Type B pancreatic cell (in vitro differentiated cells): ENCODE measurements around the gene MYLK3. TPM values are rescaled to one million over a fixed set of nuclear protein-coding genes. Genes with fewer than 3 reads are reported as not detected.

ENCODE experiments used
- DNase-seq: peaks from one replicate; pipeline ENCODE4 v3.0.0; 2021; ENCODE audit warnings: mixed read lengths; ENCODE audit not compliant: unreplicated experiment; ENCODE audit errors: extremely low spot score
- H3K27ac Mint-ChIP-seq: 2 replicates; pipeline ENCODE4 v1.8.0; 2021; ENCODE audit warnings: mild to moderate bottlenecking, mixed read lengths
- H3K27me3 Mint-ChIP-seq: 2 replicates; pipeline ENCODE4 v1.8.0; 2021; ENCODE audit warnings: mixed read lengths
- H3K36me3 Mint-ChIP-seq: 2 replicates; pipeline ENCODE4 v1.8.0; 2021; ENCODE audit warnings: mixed read lengths
- H3K4me1 Mint-ChIP-seq: one replicate; pipeline ENCODE4 v1.8.0; 2021; ENCODE audit warnings: mixed read lengths; ENCODE audit not compliant: unreplicated experiment
- H3K4me3 Mint-ChIP-seq: 2 replicates; pipeline ENCODE4 v1.8.0; 2021; ENCODE audit warnings: mild to moderate bottlenecking, mixed read lengths
- H3K9me3 Mint-ChIP-seq: 2 replicates; pipeline ENCODE4 v1.8.0; 2021; ENCODE audit warnings: mixed read lengths
- total RNA-seq: library from RNA; stranded (reverse); gene quantifications from 2 replicates; pipeline ENCODE4 v1.2.1, GENCODE V29; 2021; ENCODE audit warnings: low replicate concordance
- TF ChIP-seq, protein P1 (sequence below): fragments of 200-600 bp; sonication (generic); conservative IDR thresholded peaks from 2 replicates; pipeline ENCODE4 v1.5.0; 2021; ENCODE audit warnings: antibody characterized with exemption, mild to moderate bottlenecking

MYLK3 gene
- total RNA-seq, 1 donor from 2014 or later, result 0.82 TPM

DNA sequence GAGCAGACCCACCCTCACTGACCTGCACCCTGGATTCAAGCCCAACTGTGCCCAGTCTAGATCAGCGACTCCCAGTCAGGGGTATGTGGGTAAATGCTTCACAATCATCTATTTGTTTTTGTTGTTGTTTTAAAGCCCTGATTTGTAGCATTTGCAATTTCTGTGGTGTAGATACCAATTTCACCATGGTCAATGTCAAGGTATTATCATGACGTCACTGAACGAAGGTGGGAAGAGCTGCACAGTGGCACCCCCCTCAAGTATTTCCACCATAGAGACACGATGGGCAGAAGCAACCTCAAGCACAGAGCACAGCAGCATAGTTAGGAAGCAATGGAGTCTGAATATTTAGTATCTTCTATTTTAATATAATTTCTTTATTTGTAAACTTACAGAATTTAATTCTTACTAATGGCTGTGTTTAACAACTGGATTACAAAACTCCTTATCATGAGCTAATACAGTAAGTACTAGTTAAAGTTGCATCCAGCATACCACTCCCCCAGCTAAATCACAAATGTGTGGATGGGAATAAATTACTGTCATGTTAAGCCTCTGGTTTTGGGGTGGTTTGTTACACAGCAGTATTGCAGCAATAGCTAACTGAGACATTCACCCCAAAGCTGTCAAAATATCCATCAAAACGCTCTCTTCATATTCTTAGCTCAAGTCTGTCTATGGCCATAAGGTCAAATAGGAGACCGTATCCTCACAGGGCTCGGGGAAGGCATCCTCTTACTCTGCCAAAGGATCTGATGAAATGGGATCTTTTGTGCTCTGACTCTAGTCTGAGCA lies 33.1 kb downstream of the MYLK3 start:
- TF ChIP-seq, protein P1, sequence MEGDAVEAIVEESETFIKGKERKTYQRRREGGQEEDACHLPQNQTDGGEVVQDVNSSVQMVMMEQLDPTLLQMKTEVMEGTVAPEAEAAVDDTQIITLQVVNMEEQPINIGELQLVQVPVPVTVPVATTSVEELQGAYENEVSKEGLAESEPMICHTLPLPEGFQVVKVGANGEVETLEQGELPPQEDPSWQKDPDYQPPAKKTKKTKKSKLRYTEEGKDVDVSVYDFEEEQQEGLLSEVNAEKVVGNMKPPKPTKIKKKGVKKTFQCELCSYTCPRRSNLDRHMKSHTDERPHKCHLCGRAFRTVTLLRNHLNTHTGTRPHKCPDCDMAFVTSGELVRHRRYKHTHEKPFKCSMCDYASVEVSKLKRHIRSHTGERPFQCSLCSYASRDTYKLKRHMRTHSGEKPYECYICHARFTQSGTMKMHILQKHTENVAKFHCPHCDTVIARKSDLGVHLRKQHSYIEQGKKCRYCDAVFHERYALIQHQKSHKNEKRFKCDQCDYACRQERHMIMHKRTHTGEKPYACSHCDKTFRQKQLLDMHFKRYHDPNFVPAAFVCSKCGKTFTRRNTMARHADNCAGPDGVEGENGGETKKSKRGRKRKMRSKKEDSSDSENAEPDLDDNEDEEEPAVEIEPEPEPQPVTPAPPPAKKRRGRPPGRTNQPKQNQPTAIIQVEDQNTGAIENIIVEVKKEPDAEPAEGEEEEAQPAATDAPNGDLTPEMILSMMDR, result no peak
- no peaks in the 10 kb centered on the region for H3K4me1 Mint-ChIP-seq
- H3K27me3 Mint-ChIP-seq, result no peaks in the 10 kb centered on the region
- H3K27ac Mint-ChIP-seq, result no peak overlapping the region
- H3K36me3 Mint-ChIP-seq, result no peaks in the 10 kb centered on the region
- H3K4me3 Mint-ChIP-seq, result no peak overlapping the region
- H3K9me3 Mint-ChIP-seq, result no peaks in the 10 kb centered on the region
- DNase-seq, result no peak

DNA sequence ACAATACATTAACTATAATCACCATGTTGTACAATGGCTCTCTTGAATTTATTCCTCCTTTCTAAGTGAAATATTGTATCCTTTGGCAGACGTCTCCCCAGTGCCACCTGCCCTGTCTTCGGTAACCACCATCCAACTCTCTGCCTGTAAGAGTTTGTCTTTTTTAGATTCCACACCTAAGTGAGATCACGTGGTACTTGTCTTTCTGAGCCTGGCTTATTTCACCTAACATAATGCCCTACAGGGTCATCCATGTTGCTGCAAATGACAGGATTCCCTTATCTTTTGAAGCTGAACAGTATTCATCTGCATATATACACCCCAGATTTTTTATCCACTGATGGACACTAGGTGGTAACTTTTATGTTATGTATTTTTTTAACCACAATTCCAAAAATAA lies 34.5 kb downstream of the MYLK3 start:
- no peaks in the 10 kb centered on the region for H3K27me3 Mint-ChIP-seq
- TF ChIP-seq, protein P1, result no peak
- H3K36me3 Mint-ChIP-seq, result no peaks in the 10 kb centered on the region
- no peak for DNase-seq
- no peaks in the 10 kb centered on the region for H3K9me3 Mint-ChIP-seq
- H3K4me3 Mint-ChIP-seq, result no peak overlapping the region
- no peaks in the 10 kb centered on the region for H3K4me1 Mint-ChIP-seq
- no peak overlapping the region for H3K27ac Mint-ChIP-seq

DNA sequence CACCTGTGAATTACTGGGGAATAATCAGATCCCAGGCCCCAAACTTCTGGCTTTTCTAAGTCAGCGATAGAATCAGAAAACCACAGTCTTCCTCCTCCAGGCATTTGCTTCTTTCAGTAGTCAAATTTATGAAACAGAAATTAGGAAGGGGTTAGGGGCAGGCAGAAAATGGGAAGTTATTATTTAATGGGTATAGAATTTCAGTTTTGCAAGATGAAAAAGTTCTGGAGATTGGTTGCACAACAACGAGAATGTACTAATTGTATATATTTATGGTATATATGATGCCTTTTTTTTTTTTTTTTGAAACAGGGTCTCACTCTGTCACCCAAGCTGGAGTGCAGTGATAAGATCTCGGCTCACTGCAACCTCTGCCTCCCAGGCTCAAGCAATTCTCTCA lies 35.2 kb downstream of the MYLK3 start:
- H3K4me1 Mint-ChIP-seq, result no peaks in the 10 kb centered on the region
- H3K36me3 Mint-ChIP-seq, result no peaks in the 10 kb centered on the region
- H3K27ac Mint-ChIP-seq, result no peak overlapping the region
- H3K27me3 Mint-ChIP-seq, result no peaks in the 10 kb centered on the region
- TF ChIP-seq, protein P1, result no peak
- DNase-seq, result no peak
- no peaks in the 10 kb centered on the region for H3K9me3 Mint-ChIP-seq
- no peak overlapping the region for H3K4me3 Mint-ChIP-seq

DNA sequence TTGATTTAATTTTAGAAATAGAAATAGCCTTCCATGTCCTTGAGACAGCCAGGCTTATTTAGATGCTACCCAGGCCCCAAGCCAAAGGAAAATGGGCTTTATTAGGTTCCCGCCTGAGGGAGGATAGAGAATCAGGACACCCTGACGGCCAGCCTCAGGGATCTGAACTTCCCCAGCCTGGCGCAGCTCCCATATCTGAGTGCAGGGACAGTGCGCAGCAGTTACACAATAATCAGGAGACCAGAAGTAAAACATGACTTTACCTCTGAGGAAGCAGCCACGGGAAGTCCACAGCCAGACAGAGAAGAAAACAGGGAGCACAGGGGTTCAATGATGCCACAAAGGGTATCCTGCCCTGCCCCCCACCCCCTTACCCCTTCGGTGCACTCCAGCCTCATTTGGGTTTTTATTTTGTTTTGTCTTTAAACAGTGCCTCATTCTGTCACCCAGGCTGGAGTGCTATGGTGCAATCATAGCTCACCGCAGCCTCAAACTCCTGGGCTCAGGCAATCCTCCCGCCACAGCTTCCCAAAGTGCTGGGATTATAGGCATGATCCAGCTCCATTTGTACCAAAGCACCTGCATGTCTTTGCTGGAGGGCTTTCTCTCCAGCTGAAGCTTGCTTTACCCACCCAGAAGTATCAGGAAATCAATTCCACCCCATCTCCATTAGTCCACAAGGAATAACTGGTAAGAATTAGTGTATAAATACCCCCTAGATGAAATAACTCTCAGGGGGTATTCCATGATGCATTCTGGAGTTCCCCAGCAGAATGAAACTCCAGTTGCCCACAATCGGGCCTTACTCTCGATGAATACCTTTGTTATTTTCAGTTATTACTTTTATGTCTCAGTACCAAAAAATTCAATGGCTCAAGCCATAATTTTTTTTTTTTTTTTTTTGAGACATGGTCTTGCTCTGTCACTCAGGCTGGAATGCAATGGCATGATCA lies 36.8 kb downstream of the MYLK3 start:
- DNase-seq, result no peak
- Mint-ChIP-seq H3K9me3 (no peaks in the 10 kb centered on the region), H3K36me3 (no peaks in the 10 kb centered on the region), H3K27me3 (no peaks in the 10 kb centered on the region), H3K4me3 (no peak overlapping the region), H3K27ac (no peak overlapping the region), H3K4me1 (no peaks in the 10 kb centered on the region)
- TF ChIP-seq, protein P1, result no peak

DNA sequence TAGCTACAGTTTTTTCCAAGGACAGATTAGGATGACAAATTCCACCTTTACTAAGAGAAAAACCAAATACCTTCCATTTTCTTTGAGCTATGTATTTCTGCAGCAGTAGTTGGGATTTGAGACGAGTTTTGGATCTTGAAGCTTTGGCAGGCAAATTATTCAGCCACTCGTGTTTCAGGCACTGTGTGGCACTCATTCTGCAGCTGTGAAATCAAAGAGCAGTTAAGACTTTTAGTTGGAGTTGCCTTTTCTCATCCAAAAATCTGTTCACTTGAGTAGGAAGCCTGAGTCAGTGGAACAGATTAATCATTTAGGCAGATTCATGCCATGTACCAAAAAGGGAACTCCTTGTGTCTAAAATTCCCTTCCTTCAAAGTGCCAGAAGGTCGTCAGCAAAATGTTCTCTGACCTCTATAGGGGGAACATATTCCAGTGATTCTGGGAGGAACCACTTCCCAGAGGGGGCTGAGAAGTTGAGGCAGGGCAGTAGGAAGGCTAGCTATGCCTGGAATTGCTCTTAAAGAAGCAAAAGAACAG lies 38.6 kb downstream of the MYLK3 start:
- H3K4me3 Mint-ChIP-seq, result no peak overlapping the region
- no peaks in the 10 kb centered on the region for H3K9me3 Mint-ChIP-seq
- no peaks in the 10 kb centered on the region for H3K4me1 Mint-ChIP-seq
- H3K27ac Mint-ChIP-seq, result no peak overlapping the region
- DNase-seq, result no peak
- TF ChIP-seq, protein P1, result no peak
- H3K36me3 Mint-ChIP-seq, result no peaks in the 10 kb centered on the region
- no peaks in the 10 kb centered on the region for H3K27me3 Mint-ChIP-seq
